Cardiac fibroblast (primary cell): Measurements from ENCODE around the gene BAHD1.

Source experiments
- DNase-seq, 2 donors: peaks; one replicate each; pipeline versions ENCODE4 v3.0.0 to v3.0.0-alpha.2; 2010; ENCODE audit warnings: low read depth in 2 of 2
- H3K4me3 ChIP-seq, 2 donors: replicated peaks in 1 of 2; 1 replicate in 1 of 2; 2 replicates in 1 of 2; pipeline ENCODE4 v1.5.1; 2011; ENCODE audit warnings: low read depth in 2 of 2, low read length in 2 of 2, mild to moderate bottlenecking in 2 of 2, moderate library complexity in 1 of 2
- TF ChIP-seq, protein P1 (sequence below): IDR thresholded peaks from one replicate; pipeline ENCODE4 v1.5.1; 2011; ENCODE audit warnings: low read depth, mild to moderate bottlenecking, low read length, inconsistent platforms

The BAHD1 gene

DNA sequence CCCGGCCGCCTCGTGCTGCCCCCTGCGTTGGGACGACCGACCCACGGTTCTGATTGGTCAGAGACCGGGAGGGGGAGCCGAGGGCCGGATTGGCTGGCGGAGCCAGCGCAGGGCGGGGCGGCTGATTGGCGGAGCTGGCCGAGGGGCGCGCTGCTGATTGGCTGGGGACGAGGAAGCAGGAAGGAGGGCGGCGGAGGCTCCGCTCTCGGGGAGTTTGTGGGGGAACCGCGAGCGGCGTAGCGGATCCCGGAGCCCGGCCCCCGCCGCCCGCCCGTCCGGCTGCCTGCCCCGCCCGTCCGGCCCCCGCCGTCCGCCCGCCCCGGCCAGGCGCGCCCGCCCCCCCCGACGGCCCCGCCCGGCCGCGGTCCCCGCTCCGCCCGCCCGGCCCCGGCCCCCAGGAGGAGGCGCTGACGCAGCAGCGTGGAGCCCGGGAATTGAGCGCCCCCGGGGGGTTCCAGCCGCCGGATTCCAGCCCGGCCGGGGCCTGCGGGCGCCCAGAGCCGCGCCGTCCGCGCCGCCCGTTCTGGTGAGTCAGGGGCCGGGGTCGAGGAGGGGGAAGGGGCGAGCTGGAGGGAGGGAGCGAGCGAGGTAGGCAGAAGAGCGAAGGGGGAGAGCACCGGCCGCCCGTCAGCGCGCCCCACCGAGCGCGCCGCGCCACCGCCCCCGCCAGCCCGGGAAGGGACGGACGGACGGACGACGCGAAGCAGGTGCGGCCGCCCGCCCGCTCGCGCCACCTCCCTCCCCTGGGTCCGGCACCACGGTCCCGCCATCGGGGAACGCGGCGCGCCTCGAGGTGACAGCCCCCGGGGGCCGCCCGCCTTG is at the start of gene BAHD1:
BAHD1 (plus strand) TSS at position 211 of the 822 bp plus-strand sequence. CDS start 17,512 bp downstream, outside the sequence.
- TF ChIP-seq, protein P1, sequence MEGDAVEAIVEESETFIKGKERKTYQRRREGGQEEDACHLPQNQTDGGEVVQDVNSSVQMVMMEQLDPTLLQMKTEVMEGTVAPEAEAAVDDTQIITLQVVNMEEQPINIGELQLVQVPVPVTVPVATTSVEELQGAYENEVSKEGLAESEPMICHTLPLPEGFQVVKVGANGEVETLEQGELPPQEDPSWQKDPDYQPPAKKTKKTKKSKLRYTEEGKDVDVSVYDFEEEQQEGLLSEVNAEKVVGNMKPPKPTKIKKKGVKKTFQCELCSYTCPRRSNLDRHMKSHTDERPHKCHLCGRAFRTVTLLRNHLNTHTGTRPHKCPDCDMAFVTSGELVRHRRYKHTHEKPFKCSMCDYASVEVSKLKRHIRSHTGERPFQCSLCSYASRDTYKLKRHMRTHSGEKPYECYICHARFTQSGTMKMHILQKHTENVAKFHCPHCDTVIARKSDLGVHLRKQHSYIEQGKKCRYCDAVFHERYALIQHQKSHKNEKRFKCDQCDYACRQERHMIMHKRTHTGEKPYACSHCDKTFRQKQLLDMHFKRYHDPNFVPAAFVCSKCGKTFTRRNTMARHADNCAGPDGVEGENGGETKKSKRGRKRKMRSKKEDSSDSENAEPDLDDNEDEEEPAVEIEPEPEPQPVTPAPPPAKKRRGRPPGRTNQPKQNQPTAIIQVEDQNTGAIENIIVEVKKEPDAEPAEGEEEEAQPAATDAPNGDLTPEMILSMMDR: no peak
- DNase-seq: peak; percentile 93 to 96
- peak within 1 kb of the TSS; percentile 70 to 75 for H3K4me3 ChIP-seq

DNA sequence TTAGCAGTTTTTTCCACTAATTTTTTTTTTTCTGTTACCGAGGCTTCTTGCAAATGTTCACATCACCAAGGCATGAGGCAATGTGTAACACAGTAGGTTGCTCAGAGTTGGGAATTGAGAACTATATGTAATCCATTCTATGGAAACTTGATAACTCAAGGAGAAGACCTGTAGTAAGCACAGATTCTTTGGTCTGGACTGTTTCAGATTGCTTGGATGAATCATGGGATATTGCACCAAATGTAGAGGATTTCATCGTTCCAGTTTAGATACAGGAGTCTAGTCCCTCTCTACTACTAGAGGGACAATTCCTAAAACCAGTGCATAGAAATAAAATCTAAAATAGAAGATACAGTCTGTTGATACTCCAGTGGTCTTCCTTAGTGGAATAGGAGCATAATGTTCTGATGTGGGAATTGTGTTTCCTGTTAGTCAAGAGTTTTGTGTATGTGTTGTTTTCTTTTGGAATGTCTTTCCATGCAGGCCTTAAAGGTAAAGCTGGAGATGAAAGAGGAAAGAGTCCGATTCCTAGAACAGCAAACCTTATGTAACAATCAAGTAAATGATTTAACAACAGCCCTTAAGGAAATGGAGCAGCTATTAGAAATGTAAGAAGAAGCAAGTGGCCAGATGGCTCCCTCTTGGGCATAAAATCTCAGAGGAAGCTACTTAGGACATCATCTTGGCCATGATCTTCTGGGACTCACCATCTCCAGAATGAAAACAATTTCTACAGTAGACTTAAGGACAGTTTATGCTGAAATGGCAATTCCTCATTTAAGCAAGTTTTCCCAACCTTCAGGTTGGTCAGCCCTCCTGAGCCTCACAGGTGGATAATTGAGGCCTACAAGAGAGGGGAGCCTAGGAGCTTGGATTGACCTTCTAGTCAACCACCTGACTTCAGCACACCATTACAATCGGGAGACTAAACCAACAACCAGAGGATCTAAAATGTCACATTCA is 47.5 kb upstream of the BAHD1 start:
- no peak overlapping the region for H3K4me3 ChIP-seq
- peak in 1 of 2 donors; percentile 33 for DNase-seq
- TF ChIP-seq, protein P1: no peak

DNA sequence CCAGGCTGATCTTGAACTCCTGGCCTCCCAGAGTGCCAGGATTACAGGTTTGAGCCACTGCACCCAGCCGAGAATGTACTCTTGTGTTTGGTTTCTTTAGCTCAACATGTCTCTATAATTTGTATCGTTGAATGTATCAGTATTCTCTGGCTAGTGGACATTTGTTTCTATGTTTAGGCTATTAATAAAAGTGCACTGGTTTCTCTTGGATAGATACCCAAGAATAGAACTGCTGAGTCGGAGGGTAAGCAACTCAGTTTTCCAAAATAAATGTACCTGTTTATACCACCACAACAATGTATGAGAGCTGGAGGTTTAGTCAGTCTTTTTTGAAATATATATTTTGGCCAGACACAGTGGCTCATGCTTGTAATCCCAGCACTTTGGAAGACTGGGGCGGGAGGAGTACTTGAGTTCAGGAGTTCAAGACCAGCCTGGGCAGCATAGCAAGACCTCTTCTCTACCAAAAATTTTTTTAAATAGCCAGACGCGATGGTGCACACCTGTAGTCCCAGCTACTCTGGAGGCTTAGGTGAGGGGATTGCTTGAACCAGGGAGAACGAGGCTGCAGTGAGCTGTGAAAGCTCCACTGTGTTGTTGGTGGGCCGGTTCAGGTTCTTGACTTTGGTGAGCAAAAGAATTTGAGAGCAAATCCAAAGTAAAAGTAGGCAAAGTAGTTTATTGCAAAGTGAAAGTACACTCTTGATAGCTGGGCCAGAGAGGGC is 42.9 kb upstream of the BAHD1 start:
- no peak overlapping the region for H3K4me3 ChIP-seq
- TF ChIP-seq, protein P1: no peak
- no peak for DNase-seq

DNA sequence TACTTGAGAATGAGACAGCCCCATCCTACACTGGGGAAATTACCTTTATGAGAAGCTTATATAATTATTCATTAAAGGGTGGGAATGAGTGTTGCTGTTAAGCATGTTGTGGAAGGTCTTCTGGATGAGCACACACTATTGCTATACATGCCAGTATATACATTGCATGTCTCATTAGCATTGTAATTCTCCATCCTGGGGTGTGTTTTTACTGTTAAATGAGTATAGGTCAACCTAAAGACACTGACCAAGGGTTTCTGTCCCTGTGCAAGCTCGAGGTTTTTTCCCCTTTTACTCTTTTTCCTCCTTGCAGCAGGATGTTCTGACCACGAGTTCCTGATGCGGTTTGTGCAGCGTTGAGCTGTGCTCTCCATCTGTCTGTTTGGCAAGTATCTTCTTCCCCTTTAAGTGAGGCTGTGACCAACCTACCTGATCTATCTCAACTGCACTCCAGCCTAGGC is 42.3 kb upstream of the BAHD1 start:
- DNase-seq: no peak
- H3K4me3 ChIP-seq: no peak overlapping the region
- TF ChIP-seq, protein P1: no peak

DNA sequence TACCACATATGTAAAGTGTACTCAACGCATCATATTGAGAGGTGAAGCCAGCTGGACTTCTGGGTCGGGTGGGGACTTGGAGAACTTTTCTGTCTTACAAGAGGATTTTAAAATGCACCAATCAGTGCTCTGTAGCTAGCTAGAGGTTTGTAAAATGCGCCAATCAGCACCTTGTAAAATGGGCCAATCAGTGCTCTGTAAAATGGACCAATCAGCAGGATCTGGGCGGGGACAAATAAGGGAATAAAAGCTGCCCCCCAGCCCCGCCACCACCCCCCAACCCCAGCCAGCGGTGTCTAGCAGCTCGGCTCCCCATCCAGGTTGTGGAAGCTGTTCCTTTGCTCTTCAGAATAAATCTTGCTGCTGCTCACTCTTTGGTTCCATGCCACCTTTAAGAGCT is 41.4 kb upstream of the BAHD1 start:
- no peak for DNase-seq
- TF ChIP-seq, protein P1: no peak

More for the DNA sequence above, 41.4 kb upstream of the BAHD1 start:
- H3K4me3 ChIP-seq: no peak overlapping the region
